BJ (cell line): Measurements from ENCODE around the gene TSEN2. TPM values are rescaled to one million over a fixed set of nuclear protein-coding genes. Genes with fewer than 3 reads are reported as not detected.

Experiments
- CTCF ChIA-PET: fragments of 350-600 bp; formaldehyde crosslinking; extraction: SDS; loops from one replicate; lab custom pipeline; 2021; ENCODE audit warnings: antibody characterized with exemption, inconsistent platforms; lab: Yijun Ruan, JAX
- POLR2A ChIA-PET: fragments of 300-600 bp; sonication (Branson Sonifier 250); formaldehyde crosslinking; extraction: SDS; loops from one replicate; lab custom pipeline; 2021; ENCODE audit warnings: antibody characterized with exemption; lab: Charles Lee
- DNase-seq: peaks from one replicate; pipeline ENCODE4 v3.0.0-alpha.2; 2011; ENCODE audit warnings: low read depth
- H3K27me3 ChIP-seq: 2 replicates; pipeline ENCODE4 v1.6.0; 2011; ENCODE audit warnings: low read length; ENCODE audit not compliant: control insufficient read depth, insufficient read depth
- H3K36me3 ChIP-seq: 2 replicates; pipeline ENCODE4 v1.5.1; 2011; ENCODE audit warnings: low read length; ENCODE audit not compliant: control insufficient read depth, insufficient read depth
- H3K4me3 ChIP-seq: 2 replicates; pipeline ENCODE4 v1.5.1; 2011; ENCODE audit warnings: low read depth, mild to moderate bottlenecking, control low read depth, low read length
- polyA plus RNA-seq: library from polyadenylated mRNA; depleted of rRNA; stranded (reverse); fragments of >200 nt; gene quantifications from 2 replicates; pipeline ENCODE4 v1.2.3, GENCODE V29; 2011
- TF ChIP-seq, protein P1 (sequence below): IDR thresholded peaks from 2 replicates; pipeline ENCODE4 v1.5.1; 2011; ENCODE audit warnings: low read depth, mild to moderate bottlenecking, control low read depth, inconsistent platforms, low read length, moderate library complexity; ENCODE audit not compliant: insufficient read depth

The TSEN2 gene
- polyA plus RNA-seq, 1 experiment, result 8.0 TPM

DNA sequence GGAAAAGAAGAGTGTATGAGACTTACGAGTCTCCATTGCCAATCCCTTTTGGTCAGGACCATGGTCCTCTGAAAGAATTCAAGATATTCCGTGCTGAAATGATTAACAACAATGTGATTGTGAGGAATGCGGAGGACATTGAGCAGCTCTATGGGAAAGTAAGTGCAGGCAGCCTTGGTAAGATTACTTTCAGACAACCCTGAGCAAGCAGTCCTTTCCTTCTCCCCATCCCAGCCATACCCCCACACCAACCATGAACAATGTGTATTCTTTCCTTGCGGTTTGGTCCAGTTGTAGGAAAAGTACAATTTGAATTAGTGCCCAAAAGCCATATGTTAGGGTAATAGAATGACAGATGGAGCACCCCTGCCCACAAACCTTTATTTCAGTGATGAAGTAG, 5.6 kb downstream of the TSEN2 start:
- ChIA-PET CTCF (no interaction called here), POLR2A (no interaction called here)
- no peaks in the 10 kb centered on the region for H3K27me3 ChIP-seq
- H3K4me3 ChIP-seq, result no peak overlapping the region
- no peak for DNase-seq
- TF ChIP-seq, protein P1, sequence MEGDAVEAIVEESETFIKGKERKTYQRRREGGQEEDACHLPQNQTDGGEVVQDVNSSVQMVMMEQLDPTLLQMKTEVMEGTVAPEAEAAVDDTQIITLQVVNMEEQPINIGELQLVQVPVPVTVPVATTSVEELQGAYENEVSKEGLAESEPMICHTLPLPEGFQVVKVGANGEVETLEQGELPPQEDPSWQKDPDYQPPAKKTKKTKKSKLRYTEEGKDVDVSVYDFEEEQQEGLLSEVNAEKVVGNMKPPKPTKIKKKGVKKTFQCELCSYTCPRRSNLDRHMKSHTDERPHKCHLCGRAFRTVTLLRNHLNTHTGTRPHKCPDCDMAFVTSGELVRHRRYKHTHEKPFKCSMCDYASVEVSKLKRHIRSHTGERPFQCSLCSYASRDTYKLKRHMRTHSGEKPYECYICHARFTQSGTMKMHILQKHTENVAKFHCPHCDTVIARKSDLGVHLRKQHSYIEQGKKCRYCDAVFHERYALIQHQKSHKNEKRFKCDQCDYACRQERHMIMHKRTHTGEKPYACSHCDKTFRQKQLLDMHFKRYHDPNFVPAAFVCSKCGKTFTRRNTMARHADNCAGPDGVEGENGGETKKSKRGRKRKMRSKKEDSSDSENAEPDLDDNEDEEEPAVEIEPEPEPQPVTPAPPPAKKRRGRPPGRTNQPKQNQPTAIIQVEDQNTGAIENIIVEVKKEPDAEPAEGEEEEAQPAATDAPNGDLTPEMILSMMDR, result no peak
- H3K36me3 ChIP-seq, result no peaks in the 10 kb centered on the region

DNA sequence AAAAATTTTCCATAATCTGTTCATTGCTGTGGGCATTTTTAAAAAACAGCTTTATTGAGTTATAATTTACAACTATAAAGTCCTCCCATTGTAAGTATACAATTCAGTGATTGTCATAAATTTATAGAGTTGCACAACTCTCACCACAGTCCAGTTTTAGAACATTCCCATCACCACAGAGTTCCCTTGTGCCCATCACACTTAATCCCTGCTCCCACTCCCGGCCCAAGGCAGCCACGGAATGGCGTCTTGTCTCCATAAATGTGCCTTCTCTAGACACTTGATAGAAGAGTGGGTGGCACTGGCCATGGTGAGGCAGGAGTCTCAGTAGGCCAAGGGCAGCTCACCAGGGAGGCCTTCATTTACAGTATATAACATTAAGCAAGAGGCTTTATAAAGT, 6.3 kb downstream of the TSEN2 start:
- H3K27me3 ChIP-seq, result no peaks in the 10 kb centered on the region
- ChIA-PET POLR2A (no interaction called here), CTCF (interaction anchor here (0.5 to 1.1 kb wide), 2 partner anchors 10 to 890 kb away, joined by 3 to 4 read pairs; no protein-coding TSS in a partner anchor)
- TF ChIP-seq, protein P1, result no peak
- H3K36me3 ChIP-seq, result no peaks in the 10 kb centered on the region
- no peak overlapping the region for H3K4me3 ChIP-seq
- no peak for DNase-seq

DNA sequence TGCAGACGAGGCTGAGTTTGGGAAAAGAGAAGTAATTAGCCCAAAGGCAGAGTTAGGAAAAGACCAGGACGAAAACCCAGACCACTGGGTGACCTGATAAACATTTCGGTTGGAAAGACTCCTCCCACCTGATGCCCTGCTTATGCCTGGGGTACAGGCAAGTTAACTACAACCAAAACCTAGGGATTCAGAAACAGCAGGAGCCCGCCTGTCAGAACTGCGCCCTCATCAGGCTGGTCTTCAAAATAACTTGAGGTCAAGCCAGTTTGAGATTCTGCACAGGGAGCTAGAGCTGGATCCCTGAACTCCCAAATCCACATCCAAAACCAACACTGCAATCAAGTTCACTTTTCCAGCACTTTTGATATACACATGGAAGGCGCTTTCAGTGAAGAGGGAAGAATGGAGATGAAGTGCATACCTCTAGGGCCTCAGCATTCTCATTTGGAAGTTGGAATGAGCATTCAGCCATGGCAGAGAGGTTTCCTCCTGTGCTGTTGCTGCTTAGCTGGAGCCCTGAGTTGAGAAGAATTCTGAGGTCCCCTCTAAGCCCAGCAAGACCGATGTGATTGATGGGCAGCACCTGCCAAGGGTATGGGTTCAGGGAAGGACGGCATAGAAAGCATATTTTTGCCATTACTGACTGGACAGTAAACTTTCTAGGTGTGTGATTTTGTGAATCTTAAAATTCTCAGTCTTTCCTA, 11.6 kb downstream of the TSEN2 start:
- no peak for DNase-seq
- ChIA-PET CTCF (interaction anchor here (2.3 kb wide), 1 partner anchor 13 kb away, joined by 7 read pairs; no protein-coding TSS in a partner anchor), POLR2A (no interaction called here)
- Histone ChIP-seq H3K4me3 (no peak overlapping the region), H3K27me3 (no peaks in the 10 kb centered on the region), H3K36me3 (no peaks in the 10 kb centered on the region; the same call in 1 of the 2 replicates)
- TF ChIP-seq, protein P1, result no peak

DNA sequence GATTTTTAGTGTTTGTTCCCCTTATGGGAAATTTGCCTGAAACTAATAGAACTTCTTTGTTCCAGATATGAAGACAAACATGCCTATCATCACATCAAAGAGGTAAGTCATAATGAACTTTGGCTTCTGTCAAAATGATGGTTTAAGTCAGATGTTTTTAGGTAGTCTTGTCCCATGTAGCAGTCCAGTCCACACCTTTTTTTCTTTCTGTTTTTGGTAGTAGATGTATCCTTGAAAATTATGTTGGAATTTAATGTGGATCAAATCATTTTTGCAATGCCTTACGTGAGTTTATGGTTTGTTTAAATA, 12.1 kb downstream of the TSEN2 start:
- no peak for DNase-seq
- H3K36me3 ChIP-seq, result no peaks in the 10 kb centered on the region; the same call in 1 of the 2 replicates
- H3K4me3 ChIP-seq, result no peak overlapping the region
- TF ChIP-seq, protein P1, result no peak
- POLR2A ChIA-PET, result no interaction called here
- CTCF ChIA-PET, result no interaction called here
- H3K27me3 ChIP-seq, result no peaks in the 10 kb centered on the region

DNA sequence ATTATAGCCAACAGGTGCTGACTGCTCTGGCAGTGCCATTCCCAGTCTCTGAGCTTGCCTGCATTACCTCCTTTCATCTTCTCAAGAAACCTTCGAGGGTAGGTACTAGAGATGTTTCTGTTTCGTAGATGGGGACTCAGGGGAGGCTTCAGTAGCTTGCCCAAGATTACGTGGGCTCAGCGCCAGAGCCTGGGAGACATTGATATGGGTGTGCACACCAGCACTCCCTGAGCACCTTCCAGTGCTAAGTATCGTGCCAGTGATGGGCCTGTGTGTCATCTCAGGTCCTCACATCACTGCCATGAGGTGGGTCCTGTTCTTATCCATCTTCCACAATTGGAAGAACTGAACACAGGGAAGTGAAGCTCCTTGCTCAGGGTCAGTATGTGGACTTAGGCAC, 15.2 kb downstream of the TSEN2 start:
- H3K4me3 ChIP-seq, result no peak overlapping the region
- POLR2A ChIA-PET, result no interaction called here
- TF ChIP-seq, protein P1, result no peak
- DNase-seq, result no peak
- peaks cover 5% of the 10 kb centered on the region for H3K36me3 ChIP-seq
- no peaks in the 10 kb centered on the region for H3K27me3 ChIP-seq
- CTCF ChIA-PET, result no interaction called here
